NCI-H510A (cell line): ENCODE data around the gene GAS5.
"Not testable (repeated sequence)": the region's sequence is repeated elsewhere in the genome, so short reads cannot be mapped to it uniquely, and the experiment has no call there.

Experiments
- DNase-seq: peaks from one replicate; lab custom pipeline; 2025; lab: John Stamatoyannopoulos, UW

Gene GAS5

GRCh38 chr1:173869021-173869359 is 1.2 kb upstream of the GAS5 start:
- DNase-seq, result no peak

- DNase-seq, result peak; percentile 91
These were observed 654 bp upstream of the GAS5 start, which contains the start of gene ZBTB37 for GRCh38 chr1:173868266-173869020. TSS of gene ZBTB37 (plus strand) at chr1:173868380. CDS start at chr1:173870226, 1,846 bp downstream.

GRCh38 chr1:173867141-173867752 is 542 bp downstream of the GAS5 start:
- peak; percentile 16 for DNase-seq

GRCh38 chr1:173866413-173867115 is 1.2 kb downstream of the GAS5 start:
- DNase-seq, result no peak

GRCh38 chr1:173865468-173866164 is 2.2 kb downstream of the GAS5 start:
- DNase-seq, result no peak

- no peak for DNase-seq
These were observed 3.5 kb downstream of the GAS5 start for GRCh38 chr1:173864179-173864867.

GRCh38 chr1:173863224-173864161 is 4.3 kb downstream of the GAS5 start:
- no peak for DNase-seq

GRCh38 chr1:173862769-173863223 is 5.0 kb downstream of the GAS5 start:
- DNase-seq, result no peak

GRCh38 chr1:173862146-173862768 is 5.5 kb downstream of the GAS5 start:
- not testable (repeated sequence) for DNase-seq

GRCh38 chr1:173861731-173862145 is 6.1 kb downstream of the GAS5 start:
- no peak for DNase-seq

GRCh38 chr1:173860065-173860464 is 7.7 kb downstream of the GAS5 start:
- DNase-seq, result no peak

GRCh38 chr1:173859547-173859946 is 8.2 kb downstream of the GAS5 start:
- not testable (repeated sequence) for DNase-seq

GRCh38 chr1:173857363-173857917 is 10.3 kb downstream of the GAS5 start:
- no peak for DNase-seq

GRCh38 chr1:173856903-173857302 is 10.9 kb downstream of the GAS5 start:
- DNase-seq, result no peak

GRCh38 chr1:173856014-173856413 is 11.8 kb downstream of the GAS5 start:
- DNase-seq, result no peak

GRCh38 chr1:173853074-173853473 is 14.7 kb downstream of the GAS5 start:
- no peak for DNase-seq

- no peak for DNase-seq
These were observed 15.7 kb downstream of the GAS5 start for GRCh38 chr1:173852105-173852504.

- no peak for DNase-seq
These were observed 35.0 kb downstream of the GAS5 start for GRCh38 chr1:173832748-173833147.

- DNase-seq, result no peak
These were observed 40.2 kb downstream of the GAS5 start for GRCh38 chr1:173827611-173828010.
